Gastrocnemius medialis (tissue), 4 donors: ENCODE results near the gene RNF141. TPM values are rescaled to one million over a fixed set of nuclear protein-coding genes. Genes with fewer than 3 reads are reported as not detected.

ENCODE experiments used
- ATAC-seq, 2 donors: fragments of 150-250 bp; one replicate each; pipeline ENCODE4 v1.9.1; 2016
- DNase-seq, 2 donors: peaks; one replicate each; pipeline ENCODE4 v3.0.0-alpha.2; 2019
- H3K27ac ChIP-seq, 4 donors: fragments of 200-600 bp; sonication (generic); 1 replicate in 1 of 4; 2 replicates in 3 of 4; pipeline ENCODE4 v1.5.1; 2016 to 2018; ENCODE audit warnings: mild to moderate bottlenecking in 2 of 4, moderate library complexity in 1 of 4
- H3K27me3 ChIP-seq, 3 donors: fragments of 200-600 bp; sonication (generic) in 2 of 3; 1 replicate in 1 of 3; 2 replicates in 2 of 3; pipeline versions ENCODE4 v1.5.1 to v1.6.0; 2016 to 2019; ENCODE audit warnings: mild to moderate bottlenecking in 1 of 3, moderate library complexity in 1 of 3
- H3K36me3 ChIP-seq, 2 donors: fragments of 200-600 bp; sonication (generic) in 1 of 2; one replicate each; pipeline ENCODE4 v1.5.1; 2017 to 2018
- H3K4me1 ChIP-seq, 2 donors: fragments of 200-600 bp; sonication (generic) in 1 of 2; one replicate each; pipeline ENCODE4 v1.5.1; 2016 to 2017; ENCODE audit warnings: mild to moderate bottlenecking in 2 of 2
- H3K4me3 ChIP-seq, 4 donors: fragments of 200-600 bp; sonication (generic) in 3 of 4; 1 replicate in 1 of 4; 2 replicates in 3 of 4; pipeline ENCODE4 v1.5.1; 2016 to 2019; ENCODE audit warnings: mild to moderate bottlenecking in 2 of 4
- H3K9me3 ChIP-seq, 3 donors: fragments of 200-600 bp; sonication (generic) in 2 of 3; 1 replicate in 1 of 3; 2 replicates in 2 of 3; pipeline ENCODE4 v1.5.1; 2016 to 2019
- POLR2A ChIP-seq, 2 donors: fragments of 450-650 bp; IDR thresholded peaks; one replicate each; pipeline ENCODE4 v1.6.1; 2017; ENCODE audit warnings: antibody characterized with exemption in 2 of 2, mild to moderate bottlenecking in 2 of 2, moderate library complexity in 2 of 2
- in situ Hi-C, 4 donors: fragments of 200-750 bp; cut with MboI; loops; one replicate each; pipeline versions ENCODE4 v1.15.0 to v1.8.0; 2017; ENCODE audit warnings: low sequenced_read_pairs in 4 of 4
- intact Hi-C: fragments of 100-400 bp; cut with DNase I; formaldehyde crosslinking; loops from one replicate; pipeline ENCODE4 v1.15.1; 2023; ENCODE audit warnings: low total_unique reads
- microRNA counts, 2 donors: library from miRNA; unstranded; fragments of <30 nt; microRNA quantifications; one replicate each; lab custom pipeline; 2016
- total RNA-seq, 4 donors: library from RNA; depleted of rRNA; stranded (reverse); fragments of >200 nt; gene quantifications; one replicate each; pipeline versions ENCODE4 v1.1.0 to v1.2.3, GENCODE V29; 2016
- TF ChIP-seq, protein P1 (sequence below), 5 experiments: fragments of 450-650 bp in 3 of 5; fragments of 200-600 bp in 2 of 5; sonication (generic) in 2 of 5; IDR thresholded peaks in 4 of 5; conservative IDR thresholded peaks in 1 of 5; 1 replicate in 4 of 5; 2 replicates in 1 of 5; pipeline ENCODE4 v1.5.1; 2016 to 2019; ENCODE audit warnings: antibody characterized with exemption in 5 of 5, mild to moderate bottlenecking in 3 of 5, moderate library complexity in 3 of 5

RNF141 gene
- total RNA-seq, 4 donors from 2014 or later, result 16.8 to 38.2 (median 19.0) TPM

DNA sequence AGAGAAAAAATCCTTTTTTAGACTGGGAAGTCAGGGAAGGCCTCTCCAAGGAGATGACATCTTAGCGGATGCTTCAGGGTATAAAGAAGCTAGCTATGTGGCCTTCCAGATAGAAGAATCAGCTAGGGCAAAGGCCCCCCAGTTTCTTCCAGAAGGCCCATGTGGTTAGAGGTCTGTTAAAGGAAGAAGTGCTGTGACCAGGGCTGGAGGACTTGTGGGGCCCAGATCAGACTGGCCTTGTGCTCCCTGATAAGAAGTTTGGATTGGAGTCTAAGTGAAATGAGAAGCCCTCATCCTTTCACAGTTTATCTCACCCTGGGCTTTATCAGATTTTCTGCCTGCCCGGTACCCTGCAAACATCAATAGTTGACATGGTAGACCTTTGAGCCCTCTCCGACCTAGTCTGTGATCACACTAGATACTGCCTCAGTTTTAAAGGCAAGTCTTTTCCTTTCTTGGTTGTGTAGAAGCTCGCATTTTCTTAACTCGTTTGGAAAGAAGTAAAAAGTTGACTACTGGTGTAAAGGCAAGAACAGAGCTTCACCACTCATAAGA, 78.2 kb downstream of the RNF141 start:
- H3K9me3 ChIP-seq, result no peaks in the 10 kb centered on the region
- ATAC-seq (no peak), DNase-seq (no peak)
- no peak overlapping the region for H3K4me3 ChIP-seq
- no peak for TF ChIP-seq POLR2A (IDR thresholded peaks at IDR 0.05)
- TF ChIP-seq, protein P1, sequence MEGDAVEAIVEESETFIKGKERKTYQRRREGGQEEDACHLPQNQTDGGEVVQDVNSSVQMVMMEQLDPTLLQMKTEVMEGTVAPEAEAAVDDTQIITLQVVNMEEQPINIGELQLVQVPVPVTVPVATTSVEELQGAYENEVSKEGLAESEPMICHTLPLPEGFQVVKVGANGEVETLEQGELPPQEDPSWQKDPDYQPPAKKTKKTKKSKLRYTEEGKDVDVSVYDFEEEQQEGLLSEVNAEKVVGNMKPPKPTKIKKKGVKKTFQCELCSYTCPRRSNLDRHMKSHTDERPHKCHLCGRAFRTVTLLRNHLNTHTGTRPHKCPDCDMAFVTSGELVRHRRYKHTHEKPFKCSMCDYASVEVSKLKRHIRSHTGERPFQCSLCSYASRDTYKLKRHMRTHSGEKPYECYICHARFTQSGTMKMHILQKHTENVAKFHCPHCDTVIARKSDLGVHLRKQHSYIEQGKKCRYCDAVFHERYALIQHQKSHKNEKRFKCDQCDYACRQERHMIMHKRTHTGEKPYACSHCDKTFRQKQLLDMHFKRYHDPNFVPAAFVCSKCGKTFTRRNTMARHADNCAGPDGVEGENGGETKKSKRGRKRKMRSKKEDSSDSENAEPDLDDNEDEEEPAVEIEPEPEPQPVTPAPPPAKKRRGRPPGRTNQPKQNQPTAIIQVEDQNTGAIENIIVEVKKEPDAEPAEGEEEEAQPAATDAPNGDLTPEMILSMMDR (IDR thresholded peaks at IDR 0.05 in 4 of 5, conservative IDR thresholded peaks at IDR 0.05 in 1 of 5), result no peak
- no peaks in the 10 kb centered on the region for H3K27me3 ChIP-seq
- intact Hi-C loops (no loop called here), in situ Hi-C loops (no loop called here)
- peaks cover 15 to 27% of the 10 kb centered on the region in 2 donors for H3K4me1 ChIP-seq
- H3K36me3 ChIP-seq, result peaks cover 0 to 80% of the 10 kb centered on the region in 2 donors
- no peak overlapping the region for H3K27ac ChIP-seq

MicroRNAs within 50 kb of the gene (microRNA counts, 767-probe panel; counts per million panel counts)
- 356 to 448 counts per million in 2 donors for microRNA hsa-miR-4485 (lab: Ali Mortazavi, UCI)

Other genes with a start within 250 kb of the RNF141 start
- 10 to 100 TPM; 19.3 to 28.1 (median 25.8) TPM for gene SBF2, start 247.0 kb downstream of the RNF141 start, total RNA-seq
- 100 to 1,000 TPM in 1 of 4 donors, 10 to 100 TPM in 3; 40.4 to 194 (median 57.7) TPM for gene ADM, start 236.1 kb downstream of the RNF141 start, total RNA-seq
- gene AMPD3, start 85.9 kb downstream of the RNF141 start, total RNA-seq, result 100 to 1,000 TPM; 104 to 185 (median 112) TPM
- gene LYVE1, start 27.5 kb upstream of the RNF141 start, total RNA-seq, result 10 to 100 TPM; 12.1 to 30.2 (median 19.2) TPM
- 1 to 10 TPM; 1.6 to 7.6 (median 3.6) TPM for gene IRAG1, start 152.6 kb upstream of the RNF141 start, total RNA-seq
- 10 to 100 TPM; 18.3 to 22.2 (median 20.4) TPM for gene CTR9, start 210.1 kb upstream of the RNF141 start, total RNA-seq